Keratinocyte (primary cell): Measurements from ENCODE around the gene TBC1D9B. TPM values are rescaled to one million over a fixed set of nuclear protein-coding genes. Genes with fewer than 3 reads are reported as not detected.

ENCODE experiments used
- DNase-seq: peaks from one replicate; pipeline ENCODE4 v3.0.0-alpha.2; 2011; ENCODE audit warnings: low read depth, missing footprints, low spot score
- FAIRE-seq: peaks from 2 replicates; lab custom pipeline; 2011; peaks lifted over from hg19 to GRCh38; lab: Jason Lieb, UNC
- H2AFZ ChIP-seq: 2 replicates; pipeline ENCODE4 v1.6.0; 2012; ENCODE audit warnings: low read length, control low read depth, inconsistent platforms; ENCODE audit not compliant: control insufficient read depth
- H3K27ac ChIP-seq: 2 replicates; pipeline ENCODE4 v1.5.1; 2011; ENCODE audit warnings: low read length; ENCODE audit not compliant: control insufficient read depth, insufficient read depth
- H3K27me3 ChIP-seq: 3 replicates; pipeline ENCODE4 v1.6.0; 2011; ENCODE audit warnings: low read length; ENCODE audit not compliant: control insufficient read depth, insufficient read depth; ENCODE audit errors: extremely low read depth
- H3K36me3 ChIP-seq, 2 experiments: 2 replicates in 1 of 2; 3 replicates in 1 of 2; pipeline ENCODE4 v1.5.1; 2011; ENCODE audit warnings: low read length in 2 of 2, mild to moderate bottlenecking in 1 of 2; ENCODE audit not compliant: control insufficient read depth in 2 of 2, insufficient read depth in 2 of 2; ENCODE audit errors: extremely low read depth in 1 of 2
- H3K4me1 ChIP-seq: 3 replicates; pipeline ENCODE4 v1.5.1; 2011; ENCODE audit warnings: low read length; ENCODE audit not compliant: control insufficient read depth, insufficient read depth; ENCODE audit errors: extremely low read depth
- H3K4me2 ChIP-seq: 3 replicates; pipeline ENCODE4 v1.6.0; 2011; ENCODE audit warnings: low read depth, low read length; ENCODE audit not compliant: control insufficient read depth, insufficient read depth; ENCODE audit errors: extremely low read depth
- H3K4me3 ChIP-seq, 3 experiments: fragments of 200-600 bp in 1 of 3; sonication (generic) in 1 of 3; 2 replicates in 2 of 3; 3 replicates in 1 of 3; pipeline ENCODE4 v1.5.1; 2011 to 2016; ENCODE audit warnings: low read length in 3 of 3, mild to moderate bottlenecking in 3 of 3, control low read depth in 2 of 3, inconsistent platforms in 1 of 3, low read depth in 1 of 3, mixed read lengths in 1 of 3, mixed run types in 1 of 3, moderate library complexity in 1 of 3; ENCODE audit not compliant: control insufficient read depth in 2 of 3, insufficient read depth in 2 of 3; ENCODE audit errors: extremely low read depth in 1 of 3
- H3K79me2 ChIP-seq: 2 replicates; pipeline ENCODE4 v1.6.0; 2012; ENCODE audit warnings: low read length; ENCODE audit not compliant: control insufficient read depth, insufficient read depth
- H3K9ac ChIP-seq: 3 replicates; pipeline ENCODE4 v1.6.0; 2011; ENCODE audit warnings: low read length; ENCODE audit not compliant: control insufficient read depth, insufficient read depth; ENCODE audit errors: extremely low read depth
- H3K9me1 ChIP-seq: 3 replicates; pipeline ENCODE4 v1.6.0; 2011; ENCODE audit warnings: low read length; ENCODE audit not compliant: control insufficient read depth, insufficient read depth; ENCODE audit errors: extremely low read depth
- H3K9me3 ChIP-seq: 2 replicates; pipeline ENCODE4 v1.5.1; 2012; ENCODE audit warnings: low read depth, low read length; ENCODE audit not compliant: control insufficient read depth
- H4K20me1 ChIP-seq: 3 replicates; pipeline ENCODE4 v1.6.0; 2011; ENCODE audit warnings: low read length; ENCODE audit not compliant: control insufficient read depth, insufficient read depth; ENCODE audit errors: extremely low read depth
- EZH2 ChIP-seq: IDR thresholded peaks from one replicate; pipeline ENCODE4 v1.6.1; 2012; ENCODE audit warnings: inconsistent platforms, mild to moderate bottlenecking, low read length, moderate library complexity
- dilution Hi-C: fragments of 300-500 bp; cut with MboI; formaldehyde crosslinking; loops from one replicate; pipeline ENCODE4 v1.7.0; 2020; ENCODE audit warnings: low sequenced_read_pairs; ENCODE audit not compliant: extremely low pct_ligation_motif_present
- polyA plus RNA-seq, 5 experiments: library from polyadenylated mRNA; depleted of rRNA in 3 of 5; stranded (reverse) in 3 of 5; stranded (forward) in 1 of 5; unstranded in 1 of 5; fragments of >200 nt; gene quantifications; 1 replicate in 1 of 5; 2 replicates in 3 of 5; 3 replicates in 1 of 5; pipeline versions ENCODE4 v1.2.1 to v1.2.3, GENCODE V29; 2011 to 2012; ENCODE audit warnings: missing spikeins in 2 of 5, low read depth in 1 of 5, low replicate concordance in 1 of 5
- TF ChIP-seq, protein P1 (sequence below), 3 experiments: IDR thresholded peaks in 1 of 3; conservative IDR thresholded peaks in 1 of 3; optimal IDR thresholded peaks in 1 of 3; 2 replicates in 2 of 3; 3 replicates in 1 of 3; pipeline versions ENCODE3 to v1.5.1; 2011; ENCODE audit warnings: low read length in 3 of 3, mild to moderate bottlenecking in 3 of 3, moderate library complexity in 2 of 3, control low read depth in 1 of 3, inconsistent platforms in 1 of 3; ENCODE audit not compliant: insufficient read depth in 2 of 3; ENCODE audit errors: extremely low read depth in 1 of 3

TBC1D9B gene
- polyA plus RNA-seq, 1 donor (not counting 4 experiments of a cell fraction or from before 2014, with no cell fraction given), result 51.4 TPM

GRCh38 chr5:179825655-179826182, 82.0 kb downstream of the TBC1D9B start:
- Histone ChIP-seq H3K27ac (no peak overlapping the region), H3K9me3 (no peaks in the 10 kb centered on the region), H2AFZ (no peak overlapping the region), H3K27me3 (no peaks in the 10 kb centered on the region), H3K4me1 (peaks cover 6% of the 10 kb centered on the region), H3K4me3 (no peak overlapping the region), H3K9ac (no peak overlapping the region), H3K9me1 (peaks cover 3% of the 10 kb centered on the region), H3K79me2 (peaks cover 23% of the 10 kb centered on the region), H4K20me1 (peaks cover 19% of the 10 kb centered on the region), H3K4me2 (no peak overlapping the region), H3K36me3 (peaks cover 44 to 46% of the 10 kb centered on the region in 2 experiments)
- dilution Hi-C loops, result loop anchor here (25.0 kb wide), 1 partner anchor 88 kb away; the partner anchor contains the start of gene MAML1
- no peak for TF ChIP-seq EZH2
- TF ChIP-seq, protein P1, sequence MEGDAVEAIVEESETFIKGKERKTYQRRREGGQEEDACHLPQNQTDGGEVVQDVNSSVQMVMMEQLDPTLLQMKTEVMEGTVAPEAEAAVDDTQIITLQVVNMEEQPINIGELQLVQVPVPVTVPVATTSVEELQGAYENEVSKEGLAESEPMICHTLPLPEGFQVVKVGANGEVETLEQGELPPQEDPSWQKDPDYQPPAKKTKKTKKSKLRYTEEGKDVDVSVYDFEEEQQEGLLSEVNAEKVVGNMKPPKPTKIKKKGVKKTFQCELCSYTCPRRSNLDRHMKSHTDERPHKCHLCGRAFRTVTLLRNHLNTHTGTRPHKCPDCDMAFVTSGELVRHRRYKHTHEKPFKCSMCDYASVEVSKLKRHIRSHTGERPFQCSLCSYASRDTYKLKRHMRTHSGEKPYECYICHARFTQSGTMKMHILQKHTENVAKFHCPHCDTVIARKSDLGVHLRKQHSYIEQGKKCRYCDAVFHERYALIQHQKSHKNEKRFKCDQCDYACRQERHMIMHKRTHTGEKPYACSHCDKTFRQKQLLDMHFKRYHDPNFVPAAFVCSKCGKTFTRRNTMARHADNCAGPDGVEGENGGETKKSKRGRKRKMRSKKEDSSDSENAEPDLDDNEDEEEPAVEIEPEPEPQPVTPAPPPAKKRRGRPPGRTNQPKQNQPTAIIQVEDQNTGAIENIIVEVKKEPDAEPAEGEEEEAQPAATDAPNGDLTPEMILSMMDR (optimal IDR thresholded peaks at IDR 0.05 in 1 of 3, IDR thresholded peaks at IDR 0.05 in 1 of 3, conservative IDR thresholded peaks at IDR 0.05 in 1 of 3; ENCODE audit: extremely low read depth in 1 of 3, insufficient read depth in 2 of 3, low read length in 3 of 3), result no peak
- DNase-seq, result no peak
- FAIRE-seq, result no peak

- no peak overlapping the region for H2AFZ ChIP-seq
- TF ChIP-seq, protein P1 (optimal IDR thresholded peaks at IDR 0.05 in 1 of 3, IDR thresholded peaks at IDR 0.05 in 1 of 3, conservative IDR thresholded peaks at IDR 0.05 in 1 of 3; ENCODE audit: extremely low read depth in 1 of 3, insufficient read depth in 2 of 3, low read length in 3 of 3), result no peak
- TF ChIP-seq EZH2, result no peak
- H3K9ac ChIP-seq, result no peak overlapping the region
- H3K9me3 ChIP-seq, result no peaks in the 10 kb centered on the region
- H4K20me1 ChIP-seq, result peaks cover 19% of the 10 kb centered on the region
- H3K79me2 ChIP-seq, result peaks cover 23% of the 10 kb centered on the region
- H3K27ac ChIP-seq, result no peak overlapping the region
- no peak for DNase-seq
- H3K4me3 ChIP-seq, result no peak overlapping the region
- peaks cover 15% of the 10 kb centered on the region for H3K4me1 ChIP-seq
- no peak overlapping the region for H3K4me2 ChIP-seq
- FAIRE-seq, result no peak
- no peaks in the 10 kb centered on the region for H3K27me3 ChIP-seq
- peaks cover 39 to 46% of the 10 kb centered on the region in 2 experiments for H3K36me3 ChIP-seq
- H3K9me1 ChIP-seq, result peaks cover 3% of the 10 kb centered on the region
- dilution Hi-C loops, result loop anchor here (25.0 kb wide), 1 partner anchor 87 kb away; the partner anchor contains the start of gene MAML1
Observed at GRCh38 chr5:179824745-179825112, 83.0 kb downstream of the TBC1D9B start.
